Chondrocyte (in vitro differentiated cells): Measurements from ENCODE around the gene TGIF1. TPM values are rescaled to one million over a fixed set of nuclear protein-coding genes. Genes with fewer than 3 reads are reported as not detected.
"Not testable (repeated sequence)": the region's sequence is repeated elsewhere in the genome, so short reads cannot be mapped to it uniquely, and the experiment has no call there.

Source experiments
- DNase-seq: peaks from one replicate; pipeline ENCODE4 v3.0.0; 2021; ENCODE audit warnings: mixed read lengths, low spot score
- H3K27ac Mint-ChIP-seq: one replicate; pipeline ENCODE4 v1.8.0; 2021; ENCODE audit warnings: mild to moderate bottlenecking, moderate library complexity, mixed read lengths; ENCODE audit not compliant: unreplicated experiment
- H3K27me3 Mint-ChIP-seq: 2 replicates; pipeline ENCODE4 v1.8.0; 2021; ENCODE audit warnings: low read depth, mixed read lengths
- H3K36me3 Mint-ChIP-seq: 2 replicates; pipeline ENCODE4 v1.8.0; 2021; ENCODE audit warnings: low read depth, mixed read lengths
- H3K4me1 Mint-ChIP-seq: 2 replicates; pipeline ENCODE4 v1.8.0; 2021; ENCODE audit warnings: low read depth, mild to moderate bottlenecking, mixed read lengths
- H3K4me3 Mint-ChIP-seq: one replicate; pipeline ENCODE4 v1.8.0; 2021; ENCODE audit warnings: mild to moderate bottlenecking, moderate library complexity, mixed read lengths; ENCODE audit not compliant: unreplicated experiment
- H3K9me3 Mint-ChIP-seq: 2 replicates; pipeline ENCODE4 v1.8.0; 2021; ENCODE audit warnings: low read depth, mixed read lengths
- total RNA-seq: library from RNA; stranded (reverse); gene quantifications from 3 replicates; pipeline ENCODE4 v1.2.1, GENCODE V29; 2021
- TF ChIP-seq, protein P1 (sequence below): fragments of 200-600 bp; sonication (generic); IDR thresholded peaks from 2 replicates; pipeline ENCODE4 v1.5.0; 2021; ENCODE audit warnings: antibody characterized with exemption, mild to moderate bottlenecking, moderate library complexity

The TGIF1 gene
- total RNA-seq, 1 donor from 2014 or later: 67.0 TPM

GRCh38 chr18:3411854-3412268, 38.1 kb upstream of the TGIF1 start:
- TF ChIP-seq, protein P1, sequence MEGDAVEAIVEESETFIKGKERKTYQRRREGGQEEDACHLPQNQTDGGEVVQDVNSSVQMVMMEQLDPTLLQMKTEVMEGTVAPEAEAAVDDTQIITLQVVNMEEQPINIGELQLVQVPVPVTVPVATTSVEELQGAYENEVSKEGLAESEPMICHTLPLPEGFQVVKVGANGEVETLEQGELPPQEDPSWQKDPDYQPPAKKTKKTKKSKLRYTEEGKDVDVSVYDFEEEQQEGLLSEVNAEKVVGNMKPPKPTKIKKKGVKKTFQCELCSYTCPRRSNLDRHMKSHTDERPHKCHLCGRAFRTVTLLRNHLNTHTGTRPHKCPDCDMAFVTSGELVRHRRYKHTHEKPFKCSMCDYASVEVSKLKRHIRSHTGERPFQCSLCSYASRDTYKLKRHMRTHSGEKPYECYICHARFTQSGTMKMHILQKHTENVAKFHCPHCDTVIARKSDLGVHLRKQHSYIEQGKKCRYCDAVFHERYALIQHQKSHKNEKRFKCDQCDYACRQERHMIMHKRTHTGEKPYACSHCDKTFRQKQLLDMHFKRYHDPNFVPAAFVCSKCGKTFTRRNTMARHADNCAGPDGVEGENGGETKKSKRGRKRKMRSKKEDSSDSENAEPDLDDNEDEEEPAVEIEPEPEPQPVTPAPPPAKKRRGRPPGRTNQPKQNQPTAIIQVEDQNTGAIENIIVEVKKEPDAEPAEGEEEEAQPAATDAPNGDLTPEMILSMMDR: no peak
- H3K4me1 Mint-ChIP-seq: no peaks in the 10 kb centered on the region
- no peaks in the 10 kb centered on the region for H3K9me3 Mint-ChIP-seq
- no peak for DNase-seq
- no peaks in the 10 kb centered on the region for H3K27me3 Mint-ChIP-seq
- H3K27ac Mint-ChIP-seq: no peak overlapping the region
- no peak overlapping the region for H3K4me3 Mint-ChIP-seq
- no peaks in the 10 kb centered on the region for H3K36me3 Mint-ChIP-seq

DNA sequence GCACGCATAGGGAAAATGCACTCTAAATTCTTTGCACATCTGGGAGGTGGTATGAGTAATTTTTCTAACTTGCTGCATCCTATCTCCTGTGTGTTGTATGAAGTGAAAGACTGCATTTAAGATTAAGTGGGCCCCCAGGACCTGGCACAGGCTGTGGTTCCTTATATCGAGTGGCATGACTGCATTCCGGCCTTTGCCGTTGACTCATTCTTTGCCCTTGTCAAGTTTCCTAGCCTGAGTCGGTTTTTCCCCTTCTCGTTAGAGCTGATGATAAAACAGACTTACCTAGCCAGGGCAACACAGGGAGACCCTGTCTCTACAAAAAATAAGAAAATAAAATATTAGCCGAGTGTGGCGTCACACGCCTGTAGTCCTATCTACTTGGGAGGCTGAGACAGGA, 37.4 kb upstream of the TGIF1 start:
- not testable (repeated sequence) for H3K36me3 Mint-ChIP-seq, H3K4me3 Mint-ChIP-seq, DNase-seq, H3K9me3 Mint-ChIP-seq, H3K27ac Mint-ChIP-seq, H3K27me3 Mint-ChIP-seq, H3K4me1 Mint-ChIP-seq

DNA sequence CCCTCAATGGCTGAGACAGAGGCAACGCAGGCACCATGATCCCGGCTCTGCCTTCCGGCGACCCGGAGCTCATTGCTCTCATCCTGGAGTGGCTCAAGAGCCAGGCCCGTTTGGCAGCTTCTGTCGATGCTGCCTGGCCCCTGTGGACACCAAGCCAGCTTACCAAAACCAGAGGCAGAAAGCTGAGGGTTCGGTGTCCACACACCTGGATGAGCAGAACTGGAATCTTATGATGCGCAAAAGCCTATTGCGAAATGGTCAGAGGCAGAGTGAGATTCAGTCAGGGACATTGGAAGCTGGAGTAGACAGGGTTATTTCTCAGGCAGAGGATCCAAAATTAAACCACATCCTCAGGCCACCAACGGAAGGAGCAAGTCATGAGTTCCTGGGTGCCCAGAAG, 34.9 kb upstream of the TGIF1 start:
- Mint-ChIP-seq H3K27me3 (no peaks in the 10 kb centered on the region), H3K36me3 (no peaks in the 10 kb centered on the region), H3K27ac (no peak overlapping the region), H3K9me3 (no peaks in the 10 kb centered on the region), H3K4me3 (no peak overlapping the region), H3K4me1 (no peaks in the 10 kb centered on the region)
- DNase-seq: no peak
- TF ChIP-seq, protein P1: no peak

DNA sequence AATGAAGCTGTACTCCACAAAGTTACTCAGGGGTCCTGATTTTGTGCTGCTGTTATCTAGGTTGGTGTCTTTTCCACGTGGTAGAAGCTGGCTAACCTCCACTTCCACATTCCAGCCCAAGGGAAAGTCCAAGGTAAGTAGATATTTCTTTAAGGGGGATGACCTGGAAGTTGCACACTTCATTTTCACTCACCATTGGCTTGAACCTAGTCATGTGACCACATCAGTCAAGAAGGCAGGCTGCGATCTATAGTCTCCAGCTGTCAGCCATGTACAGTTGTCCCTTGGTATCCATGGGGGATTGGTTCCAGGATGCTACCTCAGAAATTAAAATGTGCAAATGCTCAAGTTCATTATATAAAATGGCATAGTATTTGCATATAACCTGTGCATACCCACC, 31.9 kb upstream of the TGIF1 start:
- no peak overlapping the region for H3K4me3 Mint-ChIP-seq
- TF ChIP-seq, protein P1: no peak
- no peak for DNase-seq
- H3K27ac Mint-ChIP-seq: no peak overlapping the region
- H3K9me3 Mint-ChIP-seq: peaks cover 5% of the 10 kb centered on the region
- H3K4me1 Mint-ChIP-seq: no peaks in the 10 kb centered on the region
- H3K27me3 Mint-ChIP-seq: no peaks in the 10 kb centered on the region
- H3K36me3 Mint-ChIP-seq: no peaks in the 10 kb centered on the region

DNA sequence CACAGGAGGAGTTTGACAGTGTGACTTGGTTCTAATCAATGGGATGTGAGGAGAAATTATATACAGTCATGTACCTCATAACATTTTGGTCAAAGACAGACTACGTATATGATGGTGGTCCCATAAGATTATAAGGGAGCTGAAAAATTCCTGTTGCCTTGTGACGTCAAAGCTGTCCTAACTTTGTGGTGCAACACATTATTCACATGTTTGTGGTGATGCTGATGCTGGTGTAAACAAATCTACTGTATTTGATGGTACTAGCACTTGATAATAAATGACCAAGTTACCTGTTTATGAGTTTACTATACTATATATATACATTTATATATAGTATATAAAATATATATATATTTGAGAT, 29.1 kb upstream of the TGIF1 start:
- no peaks in the 10 kb centered on the region for H3K27me3 Mint-ChIP-seq
- TF ChIP-seq, protein P1: no peak
- no peaks in the 10 kb centered on the region for H3K36me3 Mint-ChIP-seq
- no peak overlapping the region for H3K4me3 Mint-ChIP-seq
- no peak for DNase-seq
- H3K4me1 Mint-ChIP-seq: no peaks in the 10 kb centered on the region
- H3K27ac Mint-ChIP-seq: no peak overlapping the region
- H3K9me3 Mint-ChIP-seq: peaks cover 5% of the 10 kb centered on the region

- H3K27ac Mint-ChIP-seq: no peak overlapping the region
- no peaks in the 10 kb centered on the region for H3K36me3 Mint-ChIP-seq
- peaks cover 5% of the 10 kb centered on the region for H3K9me3 Mint-ChIP-seq
- H3K4me3 Mint-ChIP-seq: no peak overlapping the region
- no peak for DNase-seq
- H3K4me1 Mint-ChIP-seq: no peaks in the 10 kb centered on the region
- TF ChIP-seq, protein P1: no peak
- H3K27me3 Mint-ChIP-seq: no peaks in the 10 kb centered on the region
These were observed 27.1 kb upstream of the TGIF1 start for GRCh38 chr18:3422905-3423304.
